ENCODE data around the gene RAB25. TPM values are rescaled to one million over a fixed set of nuclear protein-coding genes. Genes with fewer than 3 reads are reported as not detected.

Gene RAB25
- polyA plus RNA-seq, 1 donor (not counting 4 experiments of a cell fraction or from before 2014, with no cell fraction given), result 93.4 TPM

- H3K36me3 ChIP-seq (ENCODE audit: control insufficient read depth in 2 of 2, extremely low read depth in 1 of 2, insufficient read depth in 2 of 2, low read length in 2 of 2), result peaks cover 12 to 19% of the 10 kb centered on the region in 2 experiments
- TF ChIP-seq CTCF (optimal IDR thresholded peaks at IDR 0.05 in 1 of 3, IDR thresholded peaks at IDR 0.05 in 1 of 3, conservative IDR thresholded peaks at IDR 0.05 in 1 of 3; ENCODE audit: extremely low read depth in 1 of 3, insufficient read depth in 2 of 3, low read length in 3 of 3) (no peak), EZH2 (IDR thresholded peaks at IDR 0.05; ENCODE audit: low read length) (no peak)
Observed at GRCh38 chr1:156050376-156050775, 10.6 kb upstream of the RAB25 start.

DNA sequence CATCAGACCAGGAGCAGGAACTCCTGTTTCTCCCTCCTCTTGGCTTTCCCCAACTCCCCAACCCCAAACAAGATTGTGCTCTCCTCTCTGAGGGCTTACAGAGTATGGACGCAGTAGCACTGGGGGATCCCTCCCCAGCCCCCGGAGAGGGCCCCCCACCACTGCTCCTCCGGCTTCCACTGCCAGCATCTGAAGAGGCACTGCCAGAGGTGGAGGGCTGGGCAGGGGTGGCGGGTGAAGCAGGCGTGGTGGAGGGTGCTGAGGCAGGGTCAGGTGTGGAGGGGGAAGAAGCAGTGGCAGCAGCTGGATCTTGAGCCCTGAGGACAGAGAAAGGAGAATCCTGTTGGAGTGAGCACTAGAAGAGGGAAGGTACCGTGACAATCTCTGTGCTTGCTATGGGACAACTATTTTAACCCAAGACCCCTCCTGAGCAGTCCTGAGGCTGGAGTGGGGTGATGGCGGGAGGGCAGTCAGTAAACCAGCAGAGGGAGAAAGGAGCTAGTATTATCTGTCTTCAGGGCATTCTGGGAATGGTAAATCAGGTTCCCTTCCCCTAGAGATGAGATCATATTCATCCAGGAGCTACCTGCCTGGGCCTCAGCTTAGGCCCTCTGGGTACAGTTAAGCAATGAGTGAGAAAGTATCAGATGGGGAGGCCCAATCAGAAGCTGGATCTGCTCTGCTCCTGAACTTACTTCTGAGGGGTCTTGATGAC lies 9.8 kb upstream of the RAB25 start:
- Histone ChIP-seq H3K36me3 (ENCODE audit: control insufficient read depth in 2 of 2, extremely low read depth in 1 of 2, insufficient read depth in 2 of 2, low read length in 2 of 2) (peaks cover 12 to 21% of the 10 kb centered on the region in 2 experiments), H3K9ac (ENCODE audit: control insufficient read depth, extremely low read depth, insufficient read depth, low read length) (no peak overlapping the region), H3K4me1 (ENCODE audit: control insufficient read depth, extremely low read depth, insufficient read depth, low read length) (peaks cover 13% of the 10 kb centered on the region), H2AFZ (ENCODE audit: control insufficient read depth, low read length) (no peak overlapping the region), H4K20me1 (ENCODE audit: control insufficient read depth, extremely low read depth, insufficient read depth, low read length) (no peaks in the 10 kb centered on the region), H3K4me2 (ENCODE audit: control insufficient read depth, extremely low read depth, insufficient read depth, low read depth, low read length) (no peak overlapping the region), H3K79me2 (ENCODE audit: control insufficient read depth, insufficient read depth, low read length) (peaks cover 32% of the 10 kb centered on the region), H3K9me1 (ENCODE audit: control insufficient read depth, extremely low read depth, insufficient read depth, low read length) (peaks cover 2% of the 10 kb centered on the region), H3K27me3 (ENCODE audit: control insufficient read depth, extremely low read depth, insufficient read depth, low read length) (no peaks in the 10 kb centered on the region), H3K27ac (ENCODE audit: control insufficient read depth, insufficient read depth, low read length) (no peak overlapping the region), H3K9me3 (ENCODE audit: control insufficient read depth, low read depth, low read length) (no peaks in the 10 kb centered on the region), H3K4me3 (ENCODE audit: control insufficient read depth in 2 of 3, extremely low read depth in 1 of 3, insufficient read depth in 2 of 3, low read depth in 1 of 3, low read length in 3 of 3) (no peak overlapping the region)
- dilution Hi-C loops (cut with MboI; ENCODE audit: extremely low pct_ligation_motif_present, low sequenced_read_pairs), result no loop called here
- no peak for TF ChIP-seq CTCF (optimal IDR thresholded peaks at IDR 0.05 in 1 of 3, IDR thresholded peaks at IDR 0.05 in 1 of 3, conservative IDR thresholded peaks at IDR 0.05 in 1 of 3; ENCODE audit: extremely low read depth in 1 of 3, insufficient read depth in 2 of 3, low read length in 3 of 3)
- TF ChIP-seq EZH2 (IDR thresholded peaks at IDR 0.05; ENCODE audit: low read length), result no peak
- no peak for DNase-seq (ENCODE audit: low read depth, low spot score)
- FAIRE-seq, result no peak

More at GRCh38 chr1:156050376-156050775, 10.6 kb upstream of the RAB25 start:
- H3K9me3 ChIP-seq (ENCODE audit: control insufficient read depth, low read depth, low read length), result no peaks in the 10 kb centered on the region
- H3K79me2 ChIP-seq (ENCODE audit: control insufficient read depth, insufficient read depth, low read length), result peaks cover 25% of the 10 kb centered on the region
- DNase-seq (ENCODE audit: low read depth, low spot score) (no peak), FAIRE-seq (no peak)
- no peak overlapping the region for H3K4me3 ChIP-seq (ENCODE audit: control insufficient read depth in 2 of 3, extremely low read depth in 1 of 3, insufficient read depth in 2 of 3, low read depth in 1 of 3, low read length in 3 of 3)
- H3K4me1 ChIP-seq (ENCODE audit: control insufficient read depth, extremely low read depth, insufficient read depth, low read length), result peaks cover 8% of the 10 kb centered on the region
- no peak overlapping the region for H3K9ac ChIP-seq (ENCODE audit: control insufficient read depth, extremely low read depth, insufficient read depth, low read length)
- dilution Hi-C loops (cut with MboI; ENCODE audit: extremely low pct_ligation_motif_present, low sequenced_read_pairs), result no loop called here
- H4K20me1 ChIP-seq (ENCODE audit: control insufficient read depth, extremely low read depth, insufficient read depth, low read length), result no peaks in the 10 kb centered on the region
- H3K9me1 ChIP-seq (ENCODE audit: control insufficient read depth, extremely low read depth, insufficient read depth, low read length), result peaks cover 2% of the 10 kb centered on the region
- H3K27ac ChIP-seq (ENCODE audit: control insufficient read depth, insufficient read depth, low read length), result no peak overlapping the region
- H3K27me3 ChIP-seq (ENCODE audit: control insufficient read depth, extremely low read depth, insufficient read depth, low read length), result no peaks in the 10 kb centered on the region
- H3K4me2 ChIP-seq (ENCODE audit: control insufficient read depth, extremely low read depth, insufficient read depth, low read depth, low read length), result no peak overlapping the region
- H2AFZ ChIP-seq (ENCODE audit: control insufficient read depth, low read length), result no peak overlapping the region

Measured in keratinocyte (primary cell).